Measurements from ENCODE around the gene EGFR.

EGFR gene

DNA sequence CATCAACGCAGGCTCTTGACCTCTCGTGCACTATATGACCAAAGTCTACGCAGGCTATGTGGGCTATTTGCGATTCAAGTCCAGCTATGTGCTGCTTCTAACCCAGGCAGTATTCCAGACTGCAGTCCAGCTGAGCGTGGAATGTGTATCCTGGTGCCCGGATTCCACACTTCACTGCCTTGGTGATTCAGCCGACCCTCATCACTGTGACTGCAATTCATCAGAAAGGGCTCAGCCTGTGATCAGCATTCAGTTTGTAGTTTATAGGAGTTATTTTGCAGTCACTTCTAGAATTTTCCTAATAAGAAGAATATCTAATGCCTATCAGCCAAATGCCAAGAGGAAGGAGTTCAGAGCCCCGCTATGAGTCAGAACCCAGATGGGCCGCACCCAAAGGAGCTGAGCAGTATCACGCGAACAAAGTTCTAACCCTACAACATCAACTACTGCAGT lies 226.5 kb downstream of the EGFR start:
- Histone ChIP-seq H3K79me2 (ENCODE audit: control insufficient read depth, low read length) (no peaks in the 10 kb centered on the region), H3K27me3 (ENCODE audit: control insufficient read depth, low read length) (no peaks in the 10 kb centered on the region), H3K9me2 (replicated peaks; ENCODE audit: control insufficient read depth, low read length) (no peaks in the 10 kb centered on the region), H3K4me2 (ENCODE audit: low read length) (no peak overlapping the region), H3K36me3 (ENCODE audit: control insufficient read depth, low read length) (no peaks in the 10 kb centered on the region), H3K4me1 (ENCODE audit: control insufficient read depth, low read length) (no peaks in the 10 kb centered on the region), H4K20me1 (ENCODE audit: control insufficient read depth, insufficient read depth, low read depth, low read length) (no peaks in the 10 kb centered on the region), H3K9me3 (ENCODE audit: control insufficient read depth, insufficient read depth, low read length) (no peaks in the 10 kb centered on the region), H3K4me3 (ENCODE audit: low read length) (no peak overlapping the region), H3K27ac (ENCODE audit: low read depth, low read length) (no peak overlapping the region), H3F3A (ENCODE audit: control insufficient read depth, insufficient read depth) (no peaks in the 10 kb centered on the region)
- TF ChIP-seq, protein P1, sequence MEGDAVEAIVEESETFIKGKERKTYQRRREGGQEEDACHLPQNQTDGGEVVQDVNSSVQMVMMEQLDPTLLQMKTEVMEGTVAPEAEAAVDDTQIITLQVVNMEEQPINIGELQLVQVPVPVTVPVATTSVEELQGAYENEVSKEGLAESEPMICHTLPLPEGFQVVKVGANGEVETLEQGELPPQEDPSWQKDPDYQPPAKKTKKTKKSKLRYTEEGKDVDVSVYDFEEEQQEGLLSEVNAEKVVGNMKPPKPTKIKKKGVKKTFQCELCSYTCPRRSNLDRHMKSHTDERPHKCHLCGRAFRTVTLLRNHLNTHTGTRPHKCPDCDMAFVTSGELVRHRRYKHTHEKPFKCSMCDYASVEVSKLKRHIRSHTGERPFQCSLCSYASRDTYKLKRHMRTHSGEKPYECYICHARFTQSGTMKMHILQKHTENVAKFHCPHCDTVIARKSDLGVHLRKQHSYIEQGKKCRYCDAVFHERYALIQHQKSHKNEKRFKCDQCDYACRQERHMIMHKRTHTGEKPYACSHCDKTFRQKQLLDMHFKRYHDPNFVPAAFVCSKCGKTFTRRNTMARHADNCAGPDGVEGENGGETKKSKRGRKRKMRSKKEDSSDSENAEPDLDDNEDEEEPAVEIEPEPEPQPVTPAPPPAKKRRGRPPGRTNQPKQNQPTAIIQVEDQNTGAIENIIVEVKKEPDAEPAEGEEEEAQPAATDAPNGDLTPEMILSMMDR (IDR thresholded peaks at IDR 0.05; ENCODE audit: low read depth, low read length, poor library complexity, severe bottlenecking): no peak
- TF ChIP-seq EZH2phosphoT487 (IDR thresholded peaks at IDR 0.05; ENCODE audit: borderline replicate concordance, low read length): no peak

DNA sequence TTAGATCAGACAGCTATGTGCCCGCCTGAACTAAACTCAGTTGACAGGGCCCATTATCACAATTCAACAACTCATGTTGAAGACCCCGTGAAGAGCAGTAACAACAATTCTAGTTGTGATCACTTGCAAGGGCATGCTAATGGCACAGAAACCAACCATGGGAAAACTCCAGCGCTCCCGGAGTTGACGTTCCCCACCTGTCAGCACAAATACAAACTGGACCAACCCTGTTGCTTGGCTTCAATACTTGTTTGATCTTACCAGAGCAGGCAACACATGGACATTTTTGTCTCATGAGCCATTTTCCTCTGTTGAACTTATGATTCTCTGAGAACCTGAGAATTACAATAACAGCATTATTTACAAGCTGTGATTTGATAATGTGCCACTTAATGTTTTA lies 227.4 kb downstream of the EGFR start:
- H3K36me3 ChIP-seq (ENCODE audit: control insufficient read depth, low read length): no peaks in the 10 kb centered on the region
- H3K9me2 ChIP-seq (replicated peaks; ENCODE audit: control insufficient read depth, low read length): no peaks in the 10 kb centered on the region
- no peaks in the 10 kb centered on the region for H3K79me2 ChIP-seq (ENCODE audit: control insufficient read depth, low read length)
- H3K27me3 ChIP-seq (ENCODE audit: control insufficient read depth, low read length): no peaks in the 10 kb centered on the region
- no peaks in the 10 kb centered on the region for H3K9me3 ChIP-seq (ENCODE audit: control insufficient read depth, insufficient read depth, low read length)
- no peak overlapping the region for H3K27ac ChIP-seq (ENCODE audit: low read depth, low read length)
- no peak overlapping the region for H3K4me3 ChIP-seq (ENCODE audit: low read length)
- TF ChIP-seq, protein P1 (IDR thresholded peaks at IDR 0.05; ENCODE audit: low read depth, low read length, poor library complexity, severe bottlenecking): no peak
- H4K20me1 ChIP-seq (ENCODE audit: control insufficient read depth, insufficient read depth, low read depth, low read length): no peaks in the 10 kb centered on the region
- H3K4me1 ChIP-seq (ENCODE audit: control insufficient read depth, low read length): no peaks in the 10 kb centered on the region
- no peak overlapping the region for H3K4me2 ChIP-seq (ENCODE audit: low read length)
- no peaks in the 10 kb centered on the region for H3F3A ChIP-seq (ENCODE audit: control insufficient read depth, insufficient read depth)

DNA sequence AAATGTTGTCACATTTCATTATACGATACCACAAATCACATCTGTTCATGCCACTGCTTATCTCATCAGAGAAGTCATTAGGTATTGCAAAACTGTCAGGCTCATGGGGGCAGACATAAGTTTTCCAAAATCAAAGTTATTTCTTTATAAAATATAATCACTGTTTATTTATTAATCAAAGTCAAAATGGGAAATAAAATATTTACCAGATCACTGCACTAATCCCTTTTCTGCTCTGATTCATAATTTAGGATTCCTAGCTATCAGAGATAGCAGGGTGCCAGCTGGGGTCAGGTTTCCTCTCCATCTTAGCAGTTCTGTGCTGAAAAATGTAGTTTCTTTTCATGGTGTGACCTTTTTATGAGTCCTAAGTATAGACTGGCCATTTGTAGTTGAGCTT lies 228.6 kb downstream of the EGFR start:
- TF ChIP-seq, protein P1 (IDR thresholded peaks at IDR 0.05; ENCODE audit: low read depth, low read length, poor library complexity, severe bottlenecking): no peak
- no peak for TF ChIP-seq EZH2phosphoT487 (IDR thresholded peaks at IDR 0.05; ENCODE audit: borderline replicate concordance, low read length)
- no peaks in the 10 kb centered on the region for H3F3A ChIP-seq (ENCODE audit: control insufficient read depth, insufficient read depth)
- H3K36me3 ChIP-seq (ENCODE audit: control insufficient read depth, low read length): no peaks in the 10 kb centered on the region
- H4K20me1 ChIP-seq (ENCODE audit: control insufficient read depth, insufficient read depth, low read depth, low read length): no peaks in the 10 kb centered on the region
- H3K79me2 ChIP-seq (ENCODE audit: control insufficient read depth, low read length): no peaks in the 10 kb centered on the region
- H3K9me2 ChIP-seq (replicated peaks; ENCODE audit: control insufficient read depth, low read length): no peaks in the 10 kb centered on the region
- H3K9me3 ChIP-seq (ENCODE audit: control insufficient read depth, insufficient read depth, low read length): no peaks in the 10 kb centered on the region
- H3K4me2 ChIP-seq (ENCODE audit: low read length): no peak overlapping the region
- no peak overlapping the region for H3K27ac ChIP-seq (ENCODE audit: low read depth, low read length)
- H3K27me3 ChIP-seq (ENCODE audit: control insufficient read depth, low read length): peaks cover 3% of the 10 kb centered on the region; the same call in 1 of the 2 replicates
- no peak overlapping the region for H3K4me3 ChIP-seq (ENCODE audit: low read length)
- H3K4me1 ChIP-seq (ENCODE audit: control insufficient read depth, low read length): no peaks in the 10 kb centered on the region

DNA sequence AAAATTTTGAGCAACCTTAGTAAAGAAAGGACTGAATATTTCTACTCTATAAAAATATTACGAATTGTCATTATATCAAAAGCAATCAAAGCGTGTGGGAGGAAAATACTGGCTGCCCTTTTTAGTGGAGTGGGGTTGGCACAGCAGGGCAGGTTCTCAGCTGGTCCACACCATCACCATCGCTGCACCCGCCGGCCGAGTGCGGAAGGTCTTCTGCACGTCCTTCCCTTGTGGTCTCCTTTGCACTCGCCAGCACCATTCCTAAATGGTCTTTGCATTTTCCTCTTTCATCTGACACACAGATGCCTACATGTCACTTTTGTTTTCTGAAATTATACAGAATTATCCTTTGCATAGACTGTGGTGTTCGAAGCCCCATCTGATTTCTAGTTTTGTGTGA lies 229.7 kb downstream of the EGFR start:
- no peak for TF ChIP-seq EZH2phosphoT487 (IDR thresholded peaks at IDR 0.05; ENCODE audit: borderline replicate concordance, low read length)
- TF ChIP-seq, protein P1 (IDR thresholded peaks at IDR 0.05; ENCODE audit: low read depth, low read length, poor library complexity, severe bottlenecking): no peak
- H3K9me2 ChIP-seq (replicated peaks; ENCODE audit: control insufficient read depth, low read length): no peaks in the 10 kb centered on the region
- no peak overlapping the region for H3K27ac ChIP-seq (ENCODE audit: low read depth, low read length)
- no peaks in the 10 kb centered on the region for H4K20me1 ChIP-seq (ENCODE audit: control insufficient read depth, insufficient read depth, low read depth, low read length)
- H3K9me3 ChIP-seq (ENCODE audit: control insufficient read depth, insufficient read depth, low read length): no peaks in the 10 kb centered on the region
- no peaks in the 10 kb centered on the region for H3K36me3 ChIP-seq (ENCODE audit: control insufficient read depth, low read length)
- no peaks in the 10 kb centered on the region for H3K4me1 ChIP-seq (ENCODE audit: control insufficient read depth, low read length)
- H3K4me3 ChIP-seq (ENCODE audit: low read length): no peak overlapping the region
- no peak overlapping the region for H3K4me2 ChIP-seq (ENCODE audit: low read length)
- H3K79me2 ChIP-seq (ENCODE audit: control insufficient read depth, low read length): no peaks in the 10 kb centered on the region
- peaks cover 13% of the 10 kb centered on the region for H3K27me3 ChIP-seq (ENCODE audit: control insufficient read depth, low read length)
- H3F3A ChIP-seq (ENCODE audit: control insufficient read depth, insufficient read depth): no peaks in the 10 kb centered on the region
